ENCODE measurements around the gene NPHP1.
A peak's percentile ranks its signal among the peaks of the same experiment; 100 is the strongest.
"Not testable (repeated sequence)": the region's sequence is repeated elsewhere in the genome, so short reads cannot be mapped to it uniquely, and the experiment has no call there.

NPHP1 gene

GRCh38 chr2:110204408-110205385, at the start of gene NPHP1:
Gene NPHP1 (minus strand): TSS chr2:110205013. CDS start chr2:110204968, 45 bp downstream.
- no peak for TF ChIP-seq CTCF (IDR thresholded peaks at IDR 0.05; ENCODE audit: insufficient read depth, low read depth, low read length, missing control alignments)
- peak within 1 kb of the TSS; percentile 81 for H3K4me3 ChIP-seq (ENCODE audit: low read length)
- peak; percentile 87 for DNase-seq (ENCODE audit: low read depth)

- not testable (repeated sequence) for H3K4me3 ChIP-seq (ENCODE audit: low read length); DNase-seq (ENCODE audit: low read depth)
Observed at GRCh38 chr2:110248081-110248795, 43.4 kb upstream of the NPHP1 start.

- H3K4me3 ChIP-seq (ENCODE audit: low read length); DNase-seq (ENCODE audit: low read depth): not testable (repeated sequence)
Observed at GRCh38 chr2:110245488-110246435, 40.9 kb upstream of the NPHP1 start.

GRCh38 chr2:110243283-110243682, 38.5 kb upstream of the NPHP1 start:
- not testable (repeated sequence) for H3K4me3 ChIP-seq (ENCODE audit: low read length); DNase-seq (ENCODE audit: low read depth)

GRCh38 chr2:110234514-110234913, 29.7 kb upstream of the NPHP1 start:
- H3K4me3 ChIP-seq (ENCODE audit: low read length); DNase-seq (ENCODE audit: low read depth): not testable (repeated sequence)

- not testable (repeated sequence) for DNase-seq (ENCODE audit: low read depth); H3K4me3 ChIP-seq (ENCODE audit: low read length)
Observed at GRCh38 chr2:110229886-110230285, 25.1 kb upstream of the NPHP1 start.

GRCh38 chr2:110222626-110223025, 17.8 kb upstream of the NPHP1 start:
- DNase-seq (ENCODE audit: low read depth) = peak; percentile 59

GRCh38 chr2:110221938-110222337, 17.1 kb upstream of the NPHP1 start:
- no peak for DNase-seq (ENCODE audit: low read depth)
- TF ChIP-seq CTCF (IDR thresholded peaks at IDR 0.05; ENCODE audit: insufficient read depth, low read depth, low read length, missing control alignments) = no peak
- no peak overlapping the region for H3K4me3 ChIP-seq (ENCODE audit: low read length)

More at GRCh38 chr2:110222626-110223025, 17.8 kb upstream of the NPHP1 start:
- H3K4me3 ChIP-seq (ENCODE audit: low read length) = not testable (repeated sequence)

GRCh38 chr2:110220190-110220564, 15.4 kb upstream of the NPHP1 start:
- H3K4me3 ChIP-seq (ENCODE audit: low read length) = no peak overlapping the region
- no peak for TF ChIP-seq CTCF (IDR thresholded peaks at IDR 0.05; ENCODE audit: insufficient read depth, low read depth, low read length, missing control alignments)
- no peak for DNase-seq (ENCODE audit: low read depth)

Data from epithelial cell of esophagus (primary cell).